ENCODE data around the gene BACH2.
"Not testable (repeated sequence)": the region's sequence is repeated elsewhere in the genome, so short reads cannot be mapped to it uniquely, and the experiment has no call there.

DNA sequence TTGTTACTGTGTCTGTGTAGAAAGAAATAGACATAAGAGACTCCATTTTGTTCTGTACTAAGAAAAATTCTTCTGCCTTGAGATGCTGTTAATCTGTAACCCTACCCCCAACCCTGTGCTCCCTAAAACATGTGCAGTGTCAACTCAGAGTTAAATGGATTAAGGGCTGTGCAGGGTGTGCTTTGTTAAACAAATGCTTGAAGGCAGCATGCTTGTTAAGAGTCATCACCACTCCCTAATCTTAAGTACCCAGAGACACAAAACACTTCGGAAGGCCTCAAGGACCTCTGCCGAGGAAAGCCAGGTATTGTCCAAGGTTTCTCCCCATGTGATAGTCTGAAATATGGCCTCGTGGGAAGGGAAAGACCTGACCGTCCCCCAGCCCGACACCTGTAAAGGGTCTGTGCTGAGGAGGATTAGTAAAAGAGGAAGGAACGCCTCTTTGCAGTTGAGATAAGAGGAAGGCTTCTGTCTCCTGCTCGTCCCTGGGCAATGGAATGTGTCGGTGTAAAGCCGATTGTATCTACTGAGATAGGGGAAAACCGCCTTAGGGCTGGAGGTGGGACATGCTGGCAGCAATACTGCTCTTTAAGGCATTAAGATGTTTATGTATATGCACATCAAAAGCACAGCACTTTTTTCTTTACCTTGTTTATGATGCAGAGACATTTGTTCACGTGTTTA lies 405.7 kb downstream of the BACH2 start:
- TF ChIP-seq CTCF (conservative IDR thresholded peaks at IDR 0.05; ENCODE audit: low read depth, low read length); MXI1 (IDR thresholded peaks at IDR 0.05; ENCODE audit: borderline replicate concordance, low read depth, low read length); POLR2A (IDR thresholded peaks at IDR 0.05; ENCODE audit: low read depth, low read length); RFX5 (IDR thresholded peaks at IDR 0.05; ENCODE audit: low read depth, low read length); CEBPB (IDR thresholded peaks at IDR 0.05; ENCODE audit: low read depth, low read length): not testable (repeated sequence)
- TF ChIP-seq, protein P1, sequence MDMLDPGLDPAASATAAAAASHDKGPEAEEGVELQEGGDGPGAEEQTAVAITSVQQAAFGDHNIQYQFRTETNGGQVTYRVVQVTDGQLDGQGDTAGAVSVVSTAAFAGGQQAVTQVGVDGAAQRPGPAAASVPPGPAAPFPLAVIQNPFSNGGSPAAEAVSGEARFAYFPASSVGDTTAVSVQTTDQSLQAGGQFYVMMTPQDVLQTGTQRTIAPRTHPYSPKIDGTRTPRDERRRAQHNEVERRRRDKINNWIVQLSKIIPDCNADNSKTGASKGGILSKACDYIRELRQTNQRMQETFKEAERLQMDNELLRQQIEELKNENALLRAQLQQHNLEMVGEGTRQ (IDR thresholded peaks at IDR 0.05; ENCODE audit: low read depth, low read length), result not testable (repeated sequence)
- TF ChIP-seq, protein P2, sequence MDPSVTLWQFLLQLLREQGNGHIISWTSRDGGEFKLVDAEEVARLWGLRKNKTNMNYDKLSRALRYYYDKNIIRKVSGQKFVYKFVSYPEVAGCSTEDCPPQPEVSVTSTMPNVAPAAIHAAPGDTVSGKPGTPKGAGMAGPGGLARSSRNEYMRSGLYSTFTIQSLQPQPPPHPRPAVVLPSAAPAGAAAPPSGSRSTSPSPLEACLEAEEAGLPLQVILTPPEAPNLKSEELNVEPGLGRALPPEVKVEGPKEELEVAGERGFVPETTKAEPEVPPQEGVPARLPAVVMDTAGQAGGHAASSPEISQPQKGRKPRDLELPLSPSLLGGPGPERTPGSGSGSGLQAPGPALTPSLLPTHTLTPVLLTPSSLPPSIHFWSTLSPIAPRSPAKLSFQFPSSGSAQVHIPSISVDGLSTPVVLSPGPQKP (IDR thresholded peaks at IDR 0.05; ENCODE audit: borderline replicate concordance, low read depth, low read length), result not testable (repeated sequence)
